Measurements from ENCODE around the gene ZMIZ2.
"Not testable (repeated sequence)": the region's sequence is repeated elsewhere in the genome, so short reads cannot be mapped to it uniquely, and the experiment has no call there.

ZMIZ2 gene

GRCh38 chr7:44727158-44727936, 21.3 kb upstream of the ZMIZ2 start:
- DNase-seq (ENCODE audit: low spot score): no peak

- no peak for DNase-seq (ENCODE audit: low spot score)
These were observed 20.7 kb upstream of the ZMIZ2 start for GRCh38 chr7:44727937-44728262.

- DNase-seq (ENCODE audit: low spot score): peak; percentile 8
These were observed 18.6 kb upstream of the ZMIZ2 start for GRCh38 chr7:44729949-44730590.

- not testable (repeated sequence) for DNase-seq (ENCODE audit: low spot score)
These were observed 15.7 kb upstream of the ZMIZ2 start for GRCh38 chr7:44732971-44733370.

GRCh38 chr7:44733708-44734481, 14.8 kb upstream of the ZMIZ2 start:
- no peak for DNase-seq (ENCODE audit: low spot score)

GRCh38 chr7:44735403-44736165, 13.1 kb upstream of the ZMIZ2 start:
- no peak for DNase-seq (ENCODE audit: low spot score)

- peak; percentile 15 for DNase-seq (ENCODE audit: low spot score)
These were observed 11.8 kb upstream of the ZMIZ2 start for GRCh38 chr7:44736896-44737295.

GRCh38 chr7:44738051-44738723, 10.5 kb upstream of the ZMIZ2 start:
- peak; percentile 14 for DNase-seq (ENCODE audit: low spot score)

GRCh38 chr7:44738876-44739665, 9.6 kb upstream of the ZMIZ2 start:
- peak; percentile 18 for DNase-seq (ENCODE audit: low spot score)

GRCh38 chr7:44740055-44740454, 8.6 kb upstream of the ZMIZ2 start:
- DNase-seq (ENCODE audit: low spot score): peak; percentile 16

- DNase-seq (ENCODE audit: low spot score): no peak
These were observed 4.9 kb upstream of the ZMIZ2 start for GRCh38 chr7:44743750-44744149.

GRCh38 chr7:44748948-44749731, 493 bp downstream of the ZMIZ2 start:
- DNase-seq (ENCODE audit: low spot score): no peak

- DNase-seq (ENCODE audit: low spot score): no peak
These were observed 1.3 kb downstream of the ZMIZ2 start for GRCh38 chr7:44749992-44750391.

- no peak for DNase-seq (ENCODE audit: low spot score)
These were observed 1.8 kb downstream of the ZMIZ2 start for GRCh38 chr7:44750424-44750823.

GRCh38 chr7:44750921-44751571, 2.4 kb downstream of the ZMIZ2 start:
- peak; percentile 27 for DNase-seq (ENCODE audit: low spot score)

GRCh38 chr7:44752822-44753221, 4.2 kb downstream of the ZMIZ2 start:
- no peak for DNase-seq (ENCODE audit: low spot score)

- peak; percentile 17 for DNase-seq (ENCODE audit: low spot score)
These were observed 6.4 kb downstream of the ZMIZ2 start for GRCh38 chr7:44754802-44755697.

Data from D341Med (cell line).